GM12873 (cell line): ENCODE data around the gene DPH6.

Experiments used
- CTCF ChIP-seq: IDR thresholded peaks from 2 replicates; pipeline ENCODE4 v1.5.1; 2012; ENCODE audit warnings: low read depth, mild to moderate bottlenecking, moderate library complexity, low read length, control low read depth; ENCODE audit not compliant: insufficient read depth; ENCODE audit errors: missing control alignments

DPH6 gene

GRCh38 chr15:35439291-35439690, 106.7 kb downstream of the DPH6 start:
- TF ChIP-seq CTCF: no peak

DNA sequence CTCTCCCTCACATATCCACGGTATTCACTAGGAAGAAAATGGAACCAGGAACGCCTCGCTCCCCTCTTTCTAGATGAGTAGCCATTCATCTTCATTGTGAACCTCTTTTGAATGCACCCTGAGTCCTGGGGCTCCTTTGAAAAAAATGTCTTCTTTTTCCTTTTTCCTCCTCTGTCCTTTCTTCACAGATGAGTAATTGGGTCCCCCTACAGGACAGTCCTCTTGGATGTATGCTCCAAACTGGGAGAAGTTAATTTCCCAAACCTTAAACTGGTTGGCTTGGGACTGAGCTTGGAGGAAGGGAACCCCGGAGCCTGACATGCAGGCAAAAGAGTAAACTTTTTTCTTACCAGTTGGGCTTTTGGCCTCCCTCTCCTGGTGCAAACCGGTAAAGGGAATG, 108.8 kb downstream of the DPH6 start:
- TF ChIP-seq CTCF: no peak

DNA sequence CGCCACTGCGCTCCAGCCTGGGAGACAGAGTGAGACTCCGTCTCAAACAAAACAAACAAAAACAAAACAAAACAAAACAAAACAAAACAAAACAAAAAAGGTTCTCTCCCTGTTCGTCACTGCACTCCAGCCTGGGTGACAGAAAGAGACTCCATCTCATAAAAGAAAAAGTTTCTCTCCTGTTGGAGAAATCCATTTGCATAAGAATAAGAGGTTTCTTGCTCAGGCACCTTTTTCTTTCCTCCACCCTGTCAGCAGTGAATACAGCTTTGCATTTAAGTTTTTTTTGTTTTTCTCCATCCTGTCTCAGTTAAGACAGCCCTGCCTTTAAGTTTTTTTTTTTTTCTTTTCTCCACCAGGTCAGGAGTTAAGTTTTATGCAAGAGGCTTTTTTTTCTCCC, 109.5 kb downstream of the DPH6 start:
- TF ChIP-seq CTCF: no peak

DNA sequence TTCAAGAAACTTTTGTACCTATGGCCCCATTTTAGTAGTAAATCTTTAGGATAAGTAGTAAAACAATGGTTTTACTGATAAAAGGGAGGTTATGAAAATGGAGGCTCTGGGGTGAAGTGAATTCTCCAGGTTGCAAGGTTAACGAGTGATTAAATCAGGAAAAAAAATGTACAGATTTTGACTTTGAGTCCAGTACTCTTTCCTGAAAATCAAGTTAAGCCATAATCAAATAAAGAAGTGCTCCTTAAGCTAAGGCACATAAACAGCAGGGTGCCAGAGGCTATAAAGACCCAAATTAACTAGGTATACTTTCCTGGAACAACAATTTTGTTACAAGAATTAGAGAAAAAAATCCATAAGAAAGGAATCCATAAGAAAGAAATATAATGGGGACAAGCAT, 114.7 kb downstream of the DPH6 start:
- TF ChIP-seq CTCF: no peak

DNA sequence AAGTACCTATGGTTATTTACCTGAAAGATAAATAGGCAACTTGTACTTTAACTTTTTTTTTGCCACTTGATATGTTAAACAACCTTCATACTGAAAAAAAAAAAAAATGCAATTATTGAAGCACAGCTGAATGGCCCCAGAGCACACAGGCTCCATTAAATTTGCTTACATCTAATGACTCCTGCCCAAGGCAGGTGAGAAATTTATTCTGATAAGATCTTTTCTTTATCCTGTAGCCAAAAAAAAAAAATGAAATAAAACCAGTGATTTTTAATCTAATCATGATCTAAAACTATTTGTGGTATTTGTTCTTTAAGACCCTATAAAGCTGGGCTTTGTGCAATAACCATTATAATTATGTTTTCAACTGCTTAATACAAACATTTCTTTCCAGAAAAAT, 115.7 kb downstream of the DPH6 start:
- TF ChIP-seq CTCF: no peak

DNA sequence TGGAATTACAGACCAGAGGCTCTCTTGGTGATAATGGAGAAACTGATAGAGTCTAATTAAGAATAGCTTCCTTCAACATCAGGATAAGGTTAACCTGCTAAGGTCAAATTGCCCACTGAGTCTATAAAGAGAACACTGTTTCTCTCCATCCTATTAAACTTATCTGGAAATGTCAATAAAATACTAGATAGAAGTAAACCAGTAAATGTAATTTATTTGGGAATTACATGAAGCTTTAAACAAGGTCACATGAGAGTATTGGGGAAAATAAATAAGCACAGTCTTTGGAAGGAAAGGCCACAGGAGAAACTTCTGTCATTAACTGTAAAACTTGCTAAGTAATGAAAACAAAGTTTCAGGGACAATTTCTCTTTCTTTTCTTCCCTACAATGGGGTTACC, 118.5 kb downstream of the DPH6 start:
- no peak for TF ChIP-seq CTCF

DNA sequence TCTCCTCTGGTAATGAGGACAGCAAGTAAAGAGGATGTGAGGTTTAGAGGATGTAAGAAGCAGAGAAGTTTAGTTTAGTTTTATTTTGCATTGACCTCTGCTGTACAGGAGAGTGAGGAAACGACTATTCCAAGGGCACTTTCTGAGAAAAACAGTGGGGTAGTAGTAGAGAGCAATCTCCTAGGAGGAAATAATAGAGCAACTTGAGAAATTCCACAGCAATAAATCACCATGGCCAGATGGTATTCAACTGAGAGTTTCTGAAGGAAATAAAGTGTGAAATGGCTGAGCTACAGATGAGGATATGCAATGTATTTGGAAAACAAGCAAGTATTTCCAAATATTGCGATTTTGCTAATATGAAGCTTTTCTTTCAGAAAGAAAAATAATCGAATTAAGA, 118.9 kb downstream of the DPH6 start:
- TF ChIP-seq CTCF: no peak

DNA sequence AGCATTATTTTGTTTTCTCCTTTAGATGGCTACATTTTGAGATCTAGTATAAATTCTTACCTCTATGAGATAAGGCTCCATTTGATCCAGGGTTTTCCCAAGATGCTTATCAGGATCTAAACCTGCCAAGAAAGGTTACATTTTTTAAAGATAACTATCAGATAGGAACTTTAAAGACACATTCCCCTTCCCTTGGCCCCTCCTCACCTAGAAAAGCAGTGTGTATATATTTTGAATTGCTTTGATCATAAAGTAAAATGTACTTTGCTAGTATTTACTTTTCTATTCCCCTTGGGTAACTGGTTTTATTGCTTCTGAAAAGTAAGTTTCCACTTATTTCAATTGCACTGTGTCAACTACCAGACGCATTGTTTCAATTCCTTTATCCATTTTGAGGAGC, 135.2 kb downstream of the DPH6 start:
- no peak for TF ChIP-seq CTCF
